Caco-2 (cell line): ENCODE results near the gene ADORA1. TPM values are rescaled to one million over a fixed set of nuclear protein-coding genes. Genes with fewer than 3 reads are reported as not detected.
A peak's percentile ranks its signal among the peaks of the same experiment; 100 is the strongest.

ENCODE experiments used
- BruUV-seq: library from RNA; stranded (reverse); fragments of 400-500 nt; replicated peaks from 2 replicates; lab custom pipeline; 2021; lab: Mats Ljungman, UMichigan
- CTCF ChIA-PET: fragments of 300-600 bp; sonication (Branson Sonifier 250); formaldehyde crosslinking; loops from one replicate; lab custom pipeline; 2022; ENCODE audit warnings: antibody characterized with exemption; lab: Charles Lee
- POLR2A ChIA-PET: fragments of 300-600 bp; sonication (Branson Sonifier 250); formaldehyde crosslinking; loops from one replicate; lab custom pipeline; 2022; ENCODE audit warnings: antibody characterized with exemption; lab: Charles Lee
- DNase-seq, 2 experiments: peaks; one replicate each; pipeline versions ENCODE4 v3.0.0 to v3.0.0-alpha.2; 2020 to 2022
- H3K27me3 ChIP-seq: replicated peaks from 2 replicates; pipeline ENCODE4 v1.6.0; 2011; ENCODE audit warnings: low read length; ENCODE audit not compliant: control insufficient read depth, insufficient read depth
- H3K36me3 ChIP-seq: 2 replicates; pipeline ENCODE4 v1.5.1; 2011; ENCODE audit warnings: low read length; ENCODE audit not compliant: control insufficient read depth, insufficient read depth
- H3K4me1 ChIP-seq: fragments of 250-450 bp; sonication (Bioruptor Pico); 2 replicates; pipeline ENCODE4 v1.5.1; 2020; ENCODE audit warnings: mild to moderate bottlenecking
- H3K4me3 ChIP-seq: 2 replicates; pipeline ENCODE4 v1.5.1; 2011; ENCODE audit warnings: low read depth, mild to moderate bottlenecking, control low read depth, low read length
- H3K9me3 ChIP-seq: fragments of 250-450 bp; sonication (Bioruptor Pico); 2 replicates; pipeline ENCODE4 v1.5.1; 2020; ENCODE audit warnings: mild to moderate bottlenecking, moderate library complexity
- H3K27ac Mint-ChIP-seq: one replicate; pipeline ENCODE4 v1.8.0; 2022; ENCODE audit warnings: mixed read lengths; ENCODE audit not compliant: unreplicated experiment
- H3K27me3 Mint-ChIP-seq: one replicate; pipeline ENCODE4 v1.8.0; 2022; ENCODE audit warnings: mixed read lengths; ENCODE audit not compliant: insufficient read depth, unreplicated experiment
- H3K36me3 Mint-ChIP-seq: one replicate; pipeline ENCODE4 v1.8.0; 2022; ENCODE audit warnings: mild to moderate bottlenecking, mixed read lengths; ENCODE audit not compliant: insufficient read depth, unreplicated experiment
- H3K4me1 Mint-ChIP-seq: one replicate; pipeline ENCODE4 v1.8.0; 2022; ENCODE audit warnings: low read depth, mixed read lengths; ENCODE audit not compliant: unreplicated experiment
- H3K4me3 Mint-ChIP-seq: one replicate; pipeline ENCODE4 v1.8.0; 2022; ENCODE audit warnings: mild to moderate bottlenecking, moderate library complexity, mixed read lengths; ENCODE audit not compliant: unreplicated experiment
- H3K9me3 Mint-ChIP-seq: one replicate; pipeline ENCODE4 v1.8.0; 2022; ENCODE audit warnings: mixed read lengths; ENCODE audit not compliant: unreplicated experiment
- intact Hi-C: fragments of 100-400 bp; cut with micrococcal nuclease; formaldehyde crosslinking; loops from one replicate; pipeline ENCODE4 v1.10.0; 2022; ENCODE audit not compliant: unreplicated experiment
- total RNA-seq: library from RNA; stranded (reverse); gene quantifications from 2 replicates; pipeline ENCODE4 v1.2.3, GENCODE V29; 2022
- TF ChIP-seq, protein P1 (sequence below), 2 experiments: fragments of 200-600 bp in 1 of 2; IDR thresholded peaks; 1 replicate in 1 of 2; 2 replicates in 1 of 2; pipeline versions ENCODE4 v1.5.1 to v1.8.0; 2011 to 2022; ENCODE audit warnings: antibody characterized with exemption in 1 of 2, control low read depth in 1 of 2, inconsistent platforms in 1 of 2, low read depth in 1 of 2, low read length in 1 of 2, mild to moderate bottlenecking in 1 of 2, moderate library complexity in 1 of 2; ENCODE audit not compliant: insufficient read depth in 1 of 2, severe bottlenecking in 1 of 2, unreplicated experiment in 1 of 2

ADORA1 gene
- total RNA-seq, 1 experiment from 2014 or later: 46.0 TPM

DNA sequence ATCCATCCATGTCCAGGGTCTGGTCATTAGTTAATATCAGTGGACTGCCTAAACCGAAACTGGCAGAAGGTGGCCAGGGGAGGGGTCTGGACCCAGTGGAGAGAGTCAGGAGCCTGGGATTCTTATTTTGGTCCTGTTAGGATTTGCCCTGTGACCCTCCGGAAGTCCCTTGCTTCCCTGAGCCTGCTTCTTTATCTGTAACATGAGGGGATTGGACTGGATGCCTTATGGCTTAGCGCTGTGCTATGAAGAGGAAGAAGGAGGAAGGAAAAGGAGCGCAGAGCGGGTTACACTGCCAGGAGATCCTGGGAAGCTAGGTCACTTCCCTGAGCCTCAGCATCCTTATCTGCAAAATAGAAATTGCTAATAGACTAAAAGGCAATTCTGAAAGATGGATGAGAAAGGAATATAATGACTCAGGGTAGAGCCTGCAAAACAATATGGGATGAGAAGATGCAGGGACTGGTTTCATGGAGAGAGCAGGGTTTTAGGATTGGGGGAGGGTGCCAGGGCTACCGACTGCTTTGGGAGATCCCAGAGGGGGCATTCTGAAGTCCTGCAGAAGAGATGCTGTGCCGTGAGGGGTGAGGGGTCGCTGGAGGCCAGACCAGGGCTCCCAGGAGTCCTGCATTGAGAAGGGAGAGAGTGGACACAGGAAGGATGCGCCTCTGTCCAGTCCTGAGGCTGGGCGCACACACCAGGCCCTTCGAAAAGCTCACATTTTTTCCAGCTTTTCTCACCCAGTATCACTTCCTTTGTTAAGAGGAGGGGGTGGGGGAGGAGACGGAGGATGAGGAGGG, 460 bp upstream of the ADORA1 start:
- ChIA-PET CTCF (interaction anchor here (0.6 to 3.3 kb wide), 24 partner anchors 8 to 142 kb away, joined by 3 to 56 read pairs (median 4); partner anchors contain the start of gene TMEM183A), POLR2A (interaction anchor here (0.6 to 0.7 kb wide), 3 partner anchors 34 to 164 kb away, joined by 4 to 5 read pairs (median 4); no protein-coding TSS in a partner anchor)
- peak in 1 of 2 experiments; percentile 12 for DNase-seq
- H3K4me3 Mint-ChIP-seq: peak overlapping the region; percentile 84
- BruUV-seq: no TSS peak
- H3K27me3 Mint-ChIP-seq: no peaks in the 10 kb centered on the region
- peaks cover 12% of the 10 kb centered on the region for H3K36me3 Mint-ChIP-seq
- peaks cover 16% of the 10 kb centered on the region for H3K4me1 ChIP-seq
- no peaks in the 10 kb centered on the region for H3K27me3 ChIP-seq
- H3K4me1 Mint-ChIP-seq: peaks cover 26% of the 10 kb centered on the region
- H3K36me3 ChIP-seq: no peaks in the 10 kb centered on the region
- H3K9me3 ChIP-seq: no peaks in the 10 kb centered on the region
- H3K4me3 ChIP-seq: peak overlapping the region; percentile 50
- peak overlapping the region; percentile 26 for H3K27ac Mint-ChIP-seq
- no peaks in the 10 kb centered on the region for H3K9me3 Mint-ChIP-seq
- TF ChIP-seq, protein P1, sequence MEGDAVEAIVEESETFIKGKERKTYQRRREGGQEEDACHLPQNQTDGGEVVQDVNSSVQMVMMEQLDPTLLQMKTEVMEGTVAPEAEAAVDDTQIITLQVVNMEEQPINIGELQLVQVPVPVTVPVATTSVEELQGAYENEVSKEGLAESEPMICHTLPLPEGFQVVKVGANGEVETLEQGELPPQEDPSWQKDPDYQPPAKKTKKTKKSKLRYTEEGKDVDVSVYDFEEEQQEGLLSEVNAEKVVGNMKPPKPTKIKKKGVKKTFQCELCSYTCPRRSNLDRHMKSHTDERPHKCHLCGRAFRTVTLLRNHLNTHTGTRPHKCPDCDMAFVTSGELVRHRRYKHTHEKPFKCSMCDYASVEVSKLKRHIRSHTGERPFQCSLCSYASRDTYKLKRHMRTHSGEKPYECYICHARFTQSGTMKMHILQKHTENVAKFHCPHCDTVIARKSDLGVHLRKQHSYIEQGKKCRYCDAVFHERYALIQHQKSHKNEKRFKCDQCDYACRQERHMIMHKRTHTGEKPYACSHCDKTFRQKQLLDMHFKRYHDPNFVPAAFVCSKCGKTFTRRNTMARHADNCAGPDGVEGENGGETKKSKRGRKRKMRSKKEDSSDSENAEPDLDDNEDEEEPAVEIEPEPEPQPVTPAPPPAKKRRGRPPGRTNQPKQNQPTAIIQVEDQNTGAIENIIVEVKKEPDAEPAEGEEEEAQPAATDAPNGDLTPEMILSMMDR (IDR thresholded peaks at IDR 0.05; ENCODE audit: insufficient read depth in 1 of 2, low read depth in 1 of 2, low read length in 1 of 2, severe bottlenecking in 1 of 2, unreplicated experiment in 1 of 2): no peak
- intact Hi-C loops: loop anchor here (1.0 to 5.0 kb wide), 2 partner anchors 9 to 45 kb away; no protein-coding TSS in a partner anchor

DNA sequence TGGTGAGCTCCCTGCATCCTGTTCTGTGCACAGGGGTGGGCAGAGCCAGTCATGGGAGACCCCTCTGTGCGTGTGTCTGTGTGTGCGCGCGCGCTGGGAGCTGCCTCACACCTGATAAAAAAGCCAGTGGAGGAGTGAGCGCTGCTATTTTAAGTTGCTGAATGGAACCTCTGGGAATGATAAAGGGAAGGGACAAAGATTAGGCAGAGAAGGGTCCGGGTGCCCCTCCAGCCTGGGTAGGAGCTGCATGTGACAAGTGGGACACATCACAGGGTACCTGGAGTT, 847 bp downstream of the ADORA1 start:
- Mint-ChIP-seq H3K27me3 (no peaks in the 10 kb centered on the region), H3K9me3 (no peaks in the 10 kb centered on the region), H3K4me3 (peak overlapping the region; percentile 84), H3K27ac (peak overlapping the region; percentile 65), H3K36me3 (peaks cover 12% of the 10 kb centered on the region), H3K4me1 (peaks cover 26% of the 10 kb centered on the region)
- no TSS peak for BruUV-seq
- Histone ChIP-seq H3K27me3 (no peaks in the 10 kb centered on the region), H3K9me3 (no peaks in the 10 kb centered on the region), H3K4me1 (peaks cover 16% of the 10 kb centered on the region), H3K4me3 (peak overlapping the region; percentile 50), H3K36me3 (no peaks in the 10 kb centered on the region)
- TF ChIP-seq, protein P1 (IDR thresholded peaks at IDR 0.05; ENCODE audit: insufficient read depth in 1 of 2, low read depth in 1 of 2, low read length in 1 of 2, severe bottlenecking in 1 of 2, unreplicated experiment in 1 of 2): no peak
- POLR2A ChIA-PET: interaction anchor here (0.6 to 0.9 kb wide), 3 partner anchors 10 to 72 kb away, joined by 3 to 4 read pairs (median 4); no protein-coding TSS in a partner anchor
- intact Hi-C loops: loop anchor here (5.0 kb wide), 1 partner anchor 44 kb away; no protein-coding TSS in a partner anchor
- CTCF ChIA-PET: interaction anchor here (0.5 to 3.3 kb wide), 21 partner anchors 8 to 141 kb away, joined by 3 to 56 read pairs (median 4); partner anchors contain the start of gene TMEM183A
- no peak for DNase-seq

DNA sequence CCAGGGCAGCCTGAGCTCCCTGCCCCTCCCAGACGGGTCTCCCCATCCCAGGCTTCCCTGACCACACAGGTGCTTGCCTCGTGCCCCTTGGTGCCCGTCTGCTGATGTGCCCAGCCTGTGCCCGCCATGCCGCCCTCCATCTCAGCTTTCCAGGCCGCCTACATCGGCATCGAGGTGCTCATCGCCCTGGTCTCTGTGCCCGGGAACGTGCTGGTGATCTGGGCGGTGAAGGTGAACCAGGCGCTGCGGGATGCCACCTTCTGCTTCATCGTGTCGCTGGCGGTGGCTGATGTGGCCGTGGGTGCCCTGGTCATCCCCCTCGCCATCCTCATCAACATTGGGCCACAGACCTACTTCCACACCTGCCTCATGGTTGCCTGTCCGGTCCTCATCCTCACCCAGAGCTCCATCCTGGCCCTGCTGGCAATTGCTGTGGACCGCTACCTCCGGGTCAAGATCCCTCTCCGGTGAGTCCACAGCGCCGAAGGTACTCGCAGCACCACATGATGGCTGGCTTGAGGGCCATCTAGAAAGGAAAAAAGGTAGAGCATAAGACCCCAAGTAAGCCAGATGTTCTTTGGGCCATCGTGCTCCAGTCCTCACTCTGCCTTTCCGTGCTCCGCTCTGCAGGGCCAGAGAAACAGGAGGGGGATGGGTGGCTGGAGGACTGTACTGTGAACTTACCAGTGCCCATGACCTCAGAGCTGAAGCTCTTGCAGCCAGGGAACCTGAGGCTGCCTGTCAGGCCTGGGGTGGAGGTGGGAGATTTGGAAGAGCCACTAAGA, 1.4 kb downstream of the ADORA1 start:
- Histone ChIP-seq H3K4me1 (peaks cover 16% of the 10 kb centered on the region), H3K36me3 (no peaks in the 10 kb centered on the region), H3K9me3 (no peaks in the 10 kb centered on the region), H3K4me3 (peak overlapping the region; percentile 50), H3K27me3 (no peaks in the 10 kb centered on the region)
- no peaks in the 10 kb centered on the region for H3K9me3 Mint-ChIP-seq
- TF ChIP-seq, protein P1 (IDR thresholded peaks at IDR 0.05; ENCODE audit: insufficient read depth in 1 of 2, low read depth in 1 of 2, low read length in 1 of 2, severe bottlenecking in 1 of 2, unreplicated experiment in 1 of 2): no peak
- H3K27ac Mint-ChIP-seq: peak overlapping the region; percentile 65
- H3K27me3 Mint-ChIP-seq: no peaks in the 10 kb centered on the region
- intact Hi-C loops: loop anchor here (5.0 kb wide), 1 partner anchor 43 kb away; no protein-coding TSS in a partner anchor
- ChIA-PET POLR2A (interaction anchor here (0.6 to 0.9 kb wide), 3 partner anchors 11 to 71 kb away, joined by 3 to 4 read pairs (median 4); no protein-coding TSS in a partner anchor), CTCF (interaction anchor here (0.6 to 3.3 kb wide), 19 partner anchors 8 to 140 kb away, joined by 3 to 56 read pairs (median 4); no protein-coding TSS in a partner anchor)
- peak overlapping the region; percentile 84 for H3K4me3 Mint-ChIP-seq
- peak in 1 of 2 experiments; percentile 31 for DNase-seq
- peaks cover 26% of the 10 kb centered on the region for H3K4me1 Mint-ChIP-seq
- BruUV-seq: TSS peak; percentile 19
- peaks cover 13% of the 10 kb centered on the region for H3K36me3 Mint-ChIP-seq
